Subcutaneous abdominal adipose tissue (tissue), 5 donors: ENCODE data around the gene VCX3A.
"Not testable (repeated sequence)": the region's sequence is repeated elsewhere in the genome, so short reads cannot be mapped to it uniquely, and the experiment has no call there.

Source experiments
- H3K27ac ChIP-seq: one replicate; pipeline ENCODE4 v1.7.0; 2013; ENCODE audit warnings: low read depth, mild to moderate bottlenecking, inconsistent platforms, low read length, moderate library complexity
- H3K27me3 ChIP-seq, 5 donors: one replicate each; pipeline ENCODE4 v1.7.0; 2013; ENCODE audit warnings: low read length in 5 of 5, inconsistent platforms in 1 of 5; ENCODE audit not compliant: control insufficient read depth in 5 of 5, insufficient read depth in 4 of 5
- H3K36me3 ChIP-seq, 5 donors: one replicate each; pipeline ENCODE4 v1.7.0; 2013; ENCODE audit warnings: low read length in 5 of 5; ENCODE audit not compliant: control insufficient read depth in 5 of 5, insufficient read depth in 5 of 5
- H3K4me1 ChIP-seq, 5 donors: one replicate each; pipeline ENCODE4 v1.7.0; 2013; ENCODE audit warnings: low read length in 5 of 5, mild to moderate bottlenecking in 3 of 5, moderate library complexity in 1 of 5; ENCODE audit not compliant: control insufficient read depth in 5 of 5, insufficient read depth in 5 of 5
- H3K4me3 ChIP-seq, 5 donors: one replicate each; pipeline ENCODE4 v1.7.0; 2013; ENCODE audit warnings: low read length in 5 of 5, low read depth in 1 of 5
- H3K9ac ChIP-seq, 5 donors: one replicate each; pipeline ENCODE4 v1.7.0; 2013; ENCODE audit warnings: low read length in 5 of 5, mild to moderate bottlenecking in 4 of 5, moderate library complexity in 3 of 5
- H3K9me3 ChIP-seq, 5 donors: one replicate each; pipeline ENCODE4 v1.7.0; 2013; ENCODE audit warnings: low read length in 5 of 5; ENCODE audit not compliant: control insufficient read depth in 5 of 5
- donor health status: healthy.
- donor health status: healthy.
- donor health status: healthy.
- donor health status: healthy.
- donor health status: healthy.

The VCX3A gene

DNA sequence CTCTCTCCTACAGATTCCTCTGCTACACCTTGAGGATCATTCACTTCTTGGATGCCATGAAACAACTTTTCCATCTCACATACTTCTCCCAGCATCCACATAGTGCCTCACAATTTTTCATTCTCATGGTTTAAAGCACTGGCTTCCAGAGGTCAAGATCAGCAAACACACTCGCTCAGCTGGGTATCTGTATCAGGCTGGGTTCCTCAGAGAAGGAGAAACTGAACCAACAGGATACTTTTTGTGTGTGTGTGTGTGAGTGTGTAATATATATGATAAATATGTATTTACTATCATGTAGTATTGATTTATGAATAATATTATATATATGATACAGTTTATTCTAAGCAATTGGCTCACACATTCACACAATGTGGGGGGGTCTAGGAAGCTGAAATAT, at the start of gene VCX3A:
TSS of gene VCX3A (minus strand) at position 101 of the 400 bp plus-strand sequence. CDS start 621 bp downstream, outside the sequence.
- not testable (repeated sequence) for H3K9ac ChIP-seq, H3K9me3 ChIP-seq, H3K27me3 ChIP-seq, H3K36me3 ChIP-seq, H3K27ac ChIP-seq, H3K4me1 ChIP-seq, H3K4me3 ChIP-seq

DNA sequence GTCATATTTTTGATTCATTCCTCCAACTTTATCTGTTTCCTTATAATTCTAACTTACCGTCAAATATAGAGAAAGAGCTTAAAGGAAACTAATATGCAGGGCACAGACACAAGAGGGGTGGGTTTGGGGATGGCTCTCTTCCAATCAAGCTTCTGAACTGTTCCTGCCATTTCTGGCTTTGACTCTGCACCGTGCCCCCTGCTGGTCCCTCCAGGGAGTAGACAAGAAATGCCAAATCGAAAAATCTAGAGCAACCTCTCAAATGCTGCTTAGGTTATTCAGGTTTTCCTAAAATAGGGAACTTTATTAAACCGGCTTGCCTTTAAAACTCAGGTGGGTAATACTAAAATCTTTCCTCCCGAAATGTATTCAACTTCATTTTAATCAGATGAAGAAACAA, 39.8 kb upstream of the VCX3A start:
- no peak overlapping the region for H3K9ac ChIP-seq

GRCh38 chrX:6568031-6568430, 33.1 kb upstream of the VCX3A start:
- Histone ChIP-seq H3K9me3 (peaks cover 0 to 5% (median 0%) of the 10 kb centered on the region in 5 donors), H3K9ac (no peak overlapping the region), H3K27ac (no peak overlapping the region), H3K27me3 (no peaks in the 10 kb centered on the region), H3K36me3 (no peaks in the 10 kb centered on the region), H3K4me3 (no peak overlapping the region), H3K4me1 (no peaks in the 10 kb centered on the region)

More for the DNA sequence above, 39.8 kb upstream of the VCX3A start:
- Histone ChIP-seq H3K36me3 (no peaks in the 10 kb centered on the region), H3K27me3 (no peaks in the 10 kb centered on the region), H3K27ac (no peak overlapping the region), H3K4me1 (no peaks in the 10 kb centered on the region), H3K4me3 (no peak overlapping the region), H3K9me3 (no peaks in the 10 kb centered on the region)

DNA sequence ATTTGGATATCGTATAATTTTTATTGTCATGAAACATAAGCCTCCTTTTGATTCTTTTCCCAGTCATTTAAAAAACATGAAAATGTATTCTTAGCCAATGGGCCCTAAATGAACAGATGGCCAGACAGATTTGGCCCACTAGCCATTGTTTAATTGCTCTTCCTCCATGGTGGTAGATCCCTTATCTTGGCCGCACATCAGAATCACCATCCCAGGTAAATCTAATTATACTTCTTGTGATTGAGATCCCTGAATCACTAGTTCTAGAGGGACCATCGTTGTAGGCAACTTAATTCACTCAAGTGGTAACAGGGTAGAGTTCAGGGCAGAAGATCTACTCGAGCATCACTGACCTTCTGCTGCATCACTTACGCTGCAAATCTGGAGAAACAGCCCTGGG, 24.1 kb upstream of the VCX3A start:
- H3K27me3 ChIP-seq = no peaks in the 10 kb centered on the region
- H3K9me3 ChIP-seq = peaks cover 0 to 8% (median 5%) of the 10 kb centered on the region in 5 donors
- H3K36me3 ChIP-seq = no peaks in the 10 kb centered on the region
- no peak overlapping the region for H3K27ac ChIP-seq
- no peaks in the 10 kb centered on the region for H3K4me1 ChIP-seq
- H3K9ac ChIP-seq = no peak overlapping the region
- no peak overlapping the region for H3K4me3 ChIP-seq

GRCh38 chrX:6557690-6558089, 22.8 kb upstream of the VCX3A start:
- no peak overlapping the region for H3K27ac ChIP-seq
- no peak overlapping the region for H3K4me3 ChIP-seq
- no peaks in the 10 kb centered on the region for H3K4me1 ChIP-seq

DNA sequence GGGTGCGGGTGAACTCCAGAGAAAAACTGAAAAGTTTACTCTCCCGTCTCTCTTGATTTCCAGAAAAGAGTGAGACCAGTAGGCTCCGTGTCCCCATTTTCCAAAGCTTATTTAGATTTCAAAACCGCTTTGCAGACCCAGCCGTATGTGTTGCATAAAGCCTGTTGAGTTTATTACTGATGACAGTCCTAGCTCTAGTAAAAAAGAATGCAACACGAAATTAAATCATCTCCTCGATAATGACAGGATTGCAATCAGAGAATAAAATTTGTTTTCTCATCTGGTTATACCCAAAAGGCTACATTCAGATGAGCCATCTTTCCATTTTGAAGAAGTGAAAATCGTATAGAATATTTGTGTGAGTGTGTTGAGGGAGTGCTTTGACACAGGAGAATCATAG, 16.1 kb upstream of the VCX3A start:
- H3K4me1 ChIP-seq = no peaks in the 10 kb centered on the region
- peaks cover 0 to 22% (median 11%) of the 10 kb centered on the region in 5 donors for H3K9me3 ChIP-seq
- H3K4me3 ChIP-seq = no peak overlapping the region
- H3K36me3 ChIP-seq = no peaks in the 10 kb centered on the region
- H3K9ac ChIP-seq = no peak overlapping the region
- H3K27ac ChIP-seq = no peak overlapping the region
- H3K27me3 ChIP-seq = peaks cover 0 to 10% (median 0%) of the 10 kb centered on the region in 5 donors

More at GRCh38 chrX:6557690-6558089, 22.8 kb upstream of the VCX3A start:
- H3K9ac ChIP-seq = no peak overlapping the region
- peaks cover 0 to 14% (median 8%) of the 10 kb centered on the region in 5 donors for H3K9me3 ChIP-seq
- H3K27me3 ChIP-seq = peaks cover 0 to under 1% (median 0%) of the 10 kb centered on the region in 5 donors
- H3K36me3 ChIP-seq = no peaks in the 10 kb centered on the region

GRCh38 chrX:6545712-6546111, 10.8 kb upstream of the VCX3A start:
- no peak overlapping the region for H3K9ac ChIP-seq
- no peaks in the 10 kb centered on the region for H3K27me3 ChIP-seq

GRCh38 chrX:6526564-6527136, 8.3 kb downstream of the VCX3A start:
- peaks cover 0 to 5% (median 0%) of the 10 kb centered on the region in 5 donors for H3K9me3 ChIP-seq
- H3K9ac ChIP-seq = no peak overlapping the region
- H3K27me3 ChIP-seq = no peaks in the 10 kb centered on the region
- no peak overlapping the region for H3K4me3 ChIP-seq
- H3K36me3 ChIP-seq = no peaks in the 10 kb centered on the region
- H3K4me1 ChIP-seq = no peaks in the 10 kb centered on the region
- no peak overlapping the region for H3K27ac ChIP-seq

More at GRCh38 chrX:6545712-6546111, 10.8 kb upstream of the VCX3A start:
- no peaks in the 10 kb centered on the region for H3K36me3 ChIP-seq
- H3K4me1 ChIP-seq = no peaks in the 10 kb centered on the region
- peaks cover 0 to 8% (median 4%) of the 10 kb centered on the region in 5 donors for H3K9me3 ChIP-seq
- no peak overlapping the region for H3K27ac ChIP-seq
- H3K4me3 ChIP-seq = no peak overlapping the region

DNA sequence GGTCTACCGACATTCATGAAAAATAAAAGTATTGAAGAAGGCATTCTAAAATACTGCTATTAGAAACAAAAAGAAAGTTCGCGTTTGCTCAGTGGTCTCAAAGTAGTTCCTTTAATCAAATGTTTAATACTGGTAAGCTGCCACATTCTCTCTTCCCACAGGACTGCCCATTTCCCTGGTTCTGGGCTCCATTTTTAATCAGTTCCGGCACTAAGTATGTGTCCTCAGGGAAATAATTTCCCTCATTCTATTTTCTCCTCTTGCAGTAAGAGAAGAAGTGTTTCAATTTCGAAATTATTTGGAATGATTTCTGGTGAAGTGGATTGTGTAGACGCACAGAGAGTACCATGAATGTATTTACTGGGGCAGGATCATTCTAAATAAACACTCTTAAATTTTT, 17.5 kb downstream of the VCX3A start:
- no peaks in the 10 kb centered on the region for H3K36me3 ChIP-seq
- no peak overlapping the region for H3K27ac ChIP-seq
- no peak overlapping the region for H3K4me3 ChIP-seq
- no peak overlapping the region for H3K9ac ChIP-seq
- H3K9me3 ChIP-seq = peaks cover 0 to 2% (median 0%) of the 10 kb centered on the region in 5 donors
- H3K4me1 ChIP-seq = peaks cover 0 to 2% (median 0%) of the 10 kb centered on the region in 5 donors
- no peaks in the 10 kb centered on the region for H3K27me3 ChIP-seq

DNA sequence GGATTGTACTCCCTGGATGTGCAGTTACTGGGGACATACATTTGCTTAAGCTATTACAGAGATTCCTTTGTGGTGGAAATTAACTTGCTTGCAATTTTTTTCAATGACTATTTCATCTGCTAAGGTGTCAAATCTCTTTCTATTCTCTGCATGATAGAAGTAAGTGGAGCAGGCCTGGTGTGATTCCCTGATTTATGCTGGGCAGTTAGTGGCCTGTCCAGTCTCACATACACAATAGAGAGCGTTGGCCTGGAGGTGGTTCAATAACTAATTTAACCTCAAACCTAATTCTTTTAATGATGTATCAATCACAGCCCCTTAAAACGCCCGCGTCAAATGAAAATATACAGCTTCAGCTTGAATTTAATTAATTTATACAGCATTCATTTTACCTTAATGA, 28.5 kb downstream of the VCX3A start:
- no peak overlapping the region for H3K27ac ChIP-seq
- no peaks in the 10 kb centered on the region for H3K4me1 ChIP-seq
- peaks cover 0 to 7% (median 0%) of the 10 kb centered on the region in 5 donors for H3K9me3 ChIP-seq
- H3K9ac ChIP-seq = no peak overlapping the region
- no peaks in the 10 kb centered on the region for H3K27me3 ChIP-seq
- no peak overlapping the region for H3K4me3 ChIP-seq
- no peaks in the 10 kb centered on the region for H3K36me3 ChIP-seq
